ENCODE data around the gene REV3L.

The REV3L gene

GRCh38 chr6:111423055-111423633 is 59.9 kb downstream of the REV3L start:
- no peak overlapping the region for H3K27ac ChIP-seq
- no peak for TF ChIP-seq ZFX (IDR thresholded peaks at IDR 0.05; ENCODE audit: borderline replicate concordance)
- TF ChIP-seq CTCF (IDR thresholded peaks at IDR 0.05) = no peak

GRCh38 chr6:111418971-111419693 is 63.9 kb downstream of the REV3L start:
- TF ChIP-seq CTCF (IDR thresholded peaks at IDR 0.05) (no peak), ZFX (IDR thresholded peaks at IDR 0.05; ENCODE audit: borderline replicate concordance) (no peak)
- no peak overlapping the region for H3K27ac ChIP-seq

- TF ChIP-seq CTCF (IDR thresholded peaks at IDR 0.05) (no peak), ZFX (IDR thresholded peaks at IDR 0.05; ENCODE audit: borderline replicate concordance) (no peak)
- H3K27ac ChIP-seq = no peak overlapping the region
Observed at GRCh38 chr6:111417946-111418345, 65.1 kb downstream of the REV3L start.

GRCh38 chr6:111417181-111417585 is 65.8 kb downstream of the REV3L start:
- no peak overlapping the region for H3K27ac ChIP-seq
- TF ChIP-seq CTCF (IDR thresholded peaks at IDR 0.05) = no peak
- no peak for TF ChIP-seq ZFX (IDR thresholded peaks at IDR 0.05; ENCODE audit: borderline replicate concordance)

- no peak overlapping the region for H3K27ac ChIP-seq
- TF ChIP-seq CTCF (IDR thresholded peaks at IDR 0.05) (no peak), ZFX (IDR thresholded peaks at IDR 0.05; ENCODE audit: borderline replicate concordance) (no peak)
Observed at GRCh38 chr6:111416529-111416928, 66.5 kb downstream of the REV3L start.

- TF ChIP-seq ZFX (IDR thresholded peaks at IDR 0.05; ENCODE audit: borderline replicate concordance) = no peak
- no peak for TF ChIP-seq CTCF (IDR thresholded peaks at IDR 0.05)
- no peak overlapping the region for H3K27ac ChIP-seq
Observed at GRCh38 chr6:111414373-111414772, 68.6 kb downstream of the REV3L start.

- no peak overlapping the region for H3K27ac ChIP-seq
- TF ChIP-seq ZFX (IDR thresholded peaks at IDR 0.05; ENCODE audit: borderline replicate concordance) (no peak), CTCF (IDR thresholded peaks at IDR 0.05) (no peak)
Observed at GRCh38 chr6:111411978-111412566, 70.9 kb downstream of the REV3L start.
